GM21737 (cell line): ENCODE measurements around the gene PIK3IP1.

Source experiments
- ATAC-seq: cut with Tn5 transposase; IDR thresholded peaks from one replicate; pipeline ENCODE4 v1.9.1; 2021; ENCODE audit warnings: mild to moderate bottlenecking, moderate library complexity; ENCODE audit not compliant: unreplicated experiment

Gene PIK3IP1

GRCh38 chr22:31313366-31314147, 21.3 kb upstream of the PIK3IP1 start:
- no peak for ATAC-seq

DNA sequence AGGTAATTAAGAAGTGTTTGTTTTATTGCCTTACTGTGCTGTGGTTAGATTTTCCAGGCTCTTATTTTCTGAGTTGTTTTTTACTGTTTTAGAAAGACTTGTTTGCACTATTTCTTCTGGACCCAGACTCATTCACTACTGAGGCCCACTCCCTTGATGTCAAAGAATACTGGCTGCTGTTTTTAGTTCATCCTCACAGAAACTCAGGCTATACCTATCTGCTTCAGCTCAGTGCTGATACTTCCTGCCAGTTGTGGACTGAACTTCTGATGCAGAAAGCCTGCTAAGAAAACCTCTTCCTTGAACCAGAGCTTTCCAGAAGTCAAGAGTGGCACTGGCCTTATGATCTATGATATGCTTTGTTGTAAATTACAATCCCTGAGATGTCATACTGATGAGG, 15.9 kb upstream of the PIK3IP1 start:
- no peak for ATAC-seq

DNA sequence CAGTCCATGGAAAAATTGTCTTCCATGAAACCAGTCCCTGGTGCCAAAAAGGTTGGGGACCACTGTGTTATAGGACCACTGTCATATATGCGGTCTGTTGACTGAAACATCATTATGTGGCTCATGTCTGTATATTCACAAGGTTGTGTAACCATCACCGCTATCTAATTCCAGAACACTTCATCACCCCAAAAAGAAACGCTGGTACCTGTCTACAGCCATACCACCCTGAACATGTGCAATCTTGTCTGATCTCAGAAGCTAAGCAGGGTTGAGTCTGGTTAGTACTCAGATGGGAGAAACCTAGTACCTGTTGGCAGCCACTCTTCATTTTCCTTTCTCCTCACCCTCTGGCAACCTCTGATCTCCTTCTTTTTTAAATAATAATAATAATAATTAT, 12.9 kb upstream of the PIK3IP1 start:
- no peak for ATAC-seq

DNA sequence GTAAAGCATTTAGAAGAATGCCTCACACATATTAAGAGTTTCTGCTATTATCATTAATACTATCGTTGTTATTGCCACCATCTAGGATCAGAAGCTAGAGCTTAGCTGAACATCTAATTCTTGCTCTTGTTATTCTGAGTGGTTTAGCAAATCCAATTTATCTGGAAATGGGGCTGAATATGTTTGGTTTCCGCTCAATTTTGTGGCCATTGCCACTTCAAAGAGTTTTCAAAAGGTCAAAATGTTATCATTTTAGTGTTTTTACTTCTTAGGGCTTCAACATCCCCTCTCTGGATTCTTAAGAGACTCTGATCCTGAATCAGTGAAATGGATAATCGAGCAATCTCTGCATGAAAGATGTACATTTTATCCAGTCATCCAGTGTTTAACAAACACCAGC, 10.2 kb upstream of the PIK3IP1 start:
- no peak for ATAC-seq

- ATAC-seq, result no peak
Measured at GRCh38 chr22:31302006-31302405, 9.7 kb upstream of the PIK3IP1 start.

DNA sequence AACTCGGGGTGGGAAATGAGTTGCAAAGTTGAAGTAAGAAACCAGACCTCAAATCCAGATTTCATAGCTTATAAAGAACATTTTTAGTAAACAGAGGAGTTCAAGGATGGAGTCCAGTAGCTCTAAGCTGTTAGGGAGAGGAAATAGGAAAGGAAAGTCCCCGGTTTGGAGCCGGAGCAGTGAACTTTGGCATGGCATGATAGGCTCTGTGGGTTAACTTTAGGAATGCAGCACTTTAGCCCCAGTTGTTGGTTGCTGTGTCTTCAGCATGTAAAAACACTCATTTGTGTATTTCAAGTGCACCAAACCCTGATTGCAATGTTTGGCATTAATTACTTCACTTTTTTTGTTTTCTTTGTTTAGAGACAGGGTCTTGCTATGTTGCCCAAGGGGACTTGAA, 8.6 kb upstream of the PIK3IP1 start:
- ATAC-seq, result no peak

GRCh38 chr22:31295831-31296657, 3.8 kb upstream of the PIK3IP1 start:
- no peak for ATAC-seq

DNA sequence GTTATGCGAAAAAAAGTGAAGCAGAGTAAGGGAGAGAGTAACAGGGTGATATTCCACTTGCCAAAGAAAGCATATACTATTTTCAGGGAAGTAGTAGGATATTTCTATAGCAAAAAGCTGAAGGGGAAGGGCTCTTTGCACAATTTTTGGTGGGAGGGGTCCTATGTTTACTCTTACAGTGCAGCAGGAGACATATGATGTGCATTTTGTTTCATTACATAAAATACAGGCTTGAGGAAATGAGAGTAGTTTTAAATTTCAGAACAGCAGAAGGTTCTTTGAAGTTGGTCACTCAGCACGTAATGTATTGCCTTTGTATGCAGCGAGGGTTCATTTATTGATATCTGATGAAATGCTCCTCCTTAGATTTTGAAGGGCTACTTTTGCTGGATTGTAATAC, 3.1 kb upstream of the PIK3IP1 start:
- ATAC-seq, result no peak

- ATAC-seq, result no peak
Measured at GRCh38 chr22:31291481-31292235, 630 bp downstream of the PIK3IP1 start.

- peak; percentile 85 for ATAC-seq
Measured at GRCh38 chr22:31290494-31291471, 1.5 kb downstream of the PIK3IP1 start.

DNA sequence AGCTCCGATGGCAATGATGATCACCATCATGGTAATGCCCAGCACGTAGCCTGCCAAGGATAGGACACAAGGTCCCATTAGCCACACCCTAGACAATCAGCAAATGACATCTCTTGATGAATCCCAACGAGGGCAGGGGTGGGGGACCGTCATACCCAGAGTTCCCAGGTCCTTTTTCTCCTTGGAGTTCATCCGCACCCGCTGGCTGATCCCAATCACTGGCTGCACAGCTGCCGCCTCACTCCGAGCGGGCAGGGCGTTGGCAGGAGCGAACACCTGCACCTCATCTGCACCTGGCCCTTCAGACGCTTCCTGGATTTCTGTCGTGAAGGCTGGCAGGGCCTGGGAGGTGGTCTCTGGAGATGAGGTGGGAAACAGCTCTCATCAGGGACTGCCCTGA, 2.9 kb downstream of the PIK3IP1 start:
- ATAC-seq, result no peak

DNA sequence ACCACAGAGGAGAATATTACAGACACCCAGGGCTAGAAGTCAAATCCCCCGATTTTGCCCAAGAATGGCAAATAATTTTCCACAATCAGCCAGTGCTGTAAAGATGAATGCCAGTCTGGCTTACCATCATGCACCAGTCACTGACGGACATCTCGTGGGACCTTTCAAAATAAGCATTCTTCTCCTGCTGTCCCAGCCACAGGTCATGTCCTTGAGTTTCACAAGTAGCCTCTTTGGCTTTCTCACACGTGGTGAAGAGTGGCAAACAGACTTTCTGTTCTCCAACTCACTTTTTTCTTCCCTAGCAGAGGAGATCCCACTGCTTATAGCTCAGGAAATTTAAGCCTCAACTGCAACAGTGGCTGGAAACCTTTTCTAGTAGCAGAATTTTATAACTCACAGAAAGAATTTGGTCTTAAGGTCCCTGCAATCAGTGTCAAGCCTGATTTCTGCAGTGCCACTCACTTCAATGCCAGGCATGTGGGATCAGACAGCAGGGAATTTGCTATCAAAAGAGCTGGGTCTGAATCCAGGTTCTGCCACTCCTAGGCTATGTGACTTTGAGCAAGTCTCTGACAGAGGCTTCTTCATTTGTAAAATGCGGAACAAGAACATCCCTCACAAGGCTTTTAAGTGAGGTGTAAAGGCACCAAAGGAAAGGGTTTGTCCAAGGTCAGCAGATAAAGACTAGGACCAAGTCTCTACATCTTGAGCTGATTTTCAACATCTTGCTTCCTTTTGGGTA, 3.6 kb downstream of the PIK3IP1 start:
- ATAC-seq, result no peak

DNA sequence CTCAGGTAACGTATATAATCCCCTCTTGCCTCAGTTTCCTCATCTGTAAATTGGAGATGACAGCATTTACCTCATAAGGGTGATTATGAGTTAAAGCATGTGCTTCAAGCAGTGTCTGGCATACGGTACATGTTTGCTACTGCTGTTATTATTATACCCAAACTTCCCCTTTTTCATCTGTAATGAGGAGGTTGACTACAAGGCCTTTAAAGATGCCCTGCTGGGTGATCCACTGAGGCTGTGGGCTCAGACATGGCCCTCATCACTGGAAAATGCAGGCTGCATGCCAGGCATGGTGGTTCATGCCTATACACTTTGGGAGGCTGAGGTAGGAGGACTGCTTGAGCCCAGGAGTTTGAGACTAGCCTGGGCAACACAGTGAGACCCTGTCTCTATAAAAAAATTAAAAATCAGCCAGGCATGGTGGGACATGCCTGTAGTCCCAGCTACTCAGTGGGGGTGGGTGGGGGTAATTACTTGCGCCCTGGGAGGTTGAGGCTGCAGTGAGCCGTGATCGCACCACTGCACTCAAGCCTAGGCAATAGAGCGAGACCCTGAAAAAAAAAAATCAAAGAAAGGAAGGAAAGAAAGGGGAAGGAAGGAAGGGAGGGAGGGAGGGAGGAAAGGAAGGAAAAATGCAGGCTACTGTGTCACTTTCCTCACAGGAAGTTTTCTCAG, 4.3 kb downstream of the PIK3IP1 start:
- ATAC-seq, result no peak

DNA sequence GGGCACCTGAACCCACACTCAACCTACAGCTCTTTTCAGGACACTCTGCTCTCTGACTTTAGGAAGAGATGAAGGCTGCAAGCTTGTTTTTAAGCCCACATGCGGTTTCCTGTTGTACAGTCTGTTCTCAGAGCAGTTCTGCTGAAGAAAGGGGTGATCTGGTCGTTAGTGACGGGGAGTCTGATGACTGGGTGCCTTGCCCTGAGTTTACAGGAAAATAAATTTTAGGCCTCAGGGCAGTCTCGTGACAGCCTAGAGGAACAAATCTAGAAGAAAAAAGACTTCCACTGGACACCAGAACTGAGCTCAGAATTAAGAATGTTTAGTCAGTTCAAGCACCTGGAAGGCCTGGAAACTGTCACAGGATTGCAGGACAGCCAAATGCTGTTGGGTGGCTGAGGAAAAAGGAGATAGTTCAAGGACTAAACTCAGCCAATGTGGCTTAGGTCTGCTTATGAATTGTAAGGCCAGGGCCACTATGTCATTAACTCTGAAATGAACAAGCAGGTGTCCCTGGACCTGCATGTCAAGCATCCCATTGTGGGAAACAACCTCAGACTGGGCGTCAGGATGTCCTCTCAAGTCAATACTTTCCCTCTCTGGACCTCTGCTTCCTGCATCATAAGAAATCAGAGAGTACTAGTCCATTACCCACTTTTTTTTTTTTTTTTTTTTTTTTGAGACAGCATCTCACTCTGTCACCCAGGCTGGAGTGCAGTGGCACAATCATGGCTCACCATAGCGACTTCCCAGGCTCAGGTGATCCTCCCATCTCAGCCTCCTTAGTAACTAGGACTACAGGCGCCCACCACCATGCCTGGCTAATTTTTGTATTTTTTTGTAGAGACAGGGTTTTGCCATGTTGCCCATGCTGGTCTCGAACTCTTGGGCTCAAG, 5.7 kb downstream of the PIK3IP1 start:
- no peak for ATAC-seq

- no peak for ATAC-seq
Measured at GRCh38 chr22:31284281-31285155, 7.8 kb downstream of the PIK3IP1 start.

- ATAC-seq, result no peak
Measured at GRCh38 chr22:31282748-31283468, 9.4 kb downstream of the PIK3IP1 start.
